GM12801 (cell line): ENCODE results near the gene HCK.

Experiments
- TF ChIP-seq, protein P1 (sequence below): IDR thresholded peaks from one replicate; pipeline ENCODE4 v1.5.1; 2011; ENCODE audit warnings: control low read depth; ENCODE audit not compliant: insufficient read length; ENCODE audit errors: extremely low read depth

The HCK gene

GRCh38 chr20:32119734-32120133 is 67.7 kb downstream of the HCK start:
- TF ChIP-seq, protein P1, sequence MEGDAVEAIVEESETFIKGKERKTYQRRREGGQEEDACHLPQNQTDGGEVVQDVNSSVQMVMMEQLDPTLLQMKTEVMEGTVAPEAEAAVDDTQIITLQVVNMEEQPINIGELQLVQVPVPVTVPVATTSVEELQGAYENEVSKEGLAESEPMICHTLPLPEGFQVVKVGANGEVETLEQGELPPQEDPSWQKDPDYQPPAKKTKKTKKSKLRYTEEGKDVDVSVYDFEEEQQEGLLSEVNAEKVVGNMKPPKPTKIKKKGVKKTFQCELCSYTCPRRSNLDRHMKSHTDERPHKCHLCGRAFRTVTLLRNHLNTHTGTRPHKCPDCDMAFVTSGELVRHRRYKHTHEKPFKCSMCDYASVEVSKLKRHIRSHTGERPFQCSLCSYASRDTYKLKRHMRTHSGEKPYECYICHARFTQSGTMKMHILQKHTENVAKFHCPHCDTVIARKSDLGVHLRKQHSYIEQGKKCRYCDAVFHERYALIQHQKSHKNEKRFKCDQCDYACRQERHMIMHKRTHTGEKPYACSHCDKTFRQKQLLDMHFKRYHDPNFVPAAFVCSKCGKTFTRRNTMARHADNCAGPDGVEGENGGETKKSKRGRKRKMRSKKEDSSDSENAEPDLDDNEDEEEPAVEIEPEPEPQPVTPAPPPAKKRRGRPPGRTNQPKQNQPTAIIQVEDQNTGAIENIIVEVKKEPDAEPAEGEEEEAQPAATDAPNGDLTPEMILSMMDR, result no peak

DNA sequence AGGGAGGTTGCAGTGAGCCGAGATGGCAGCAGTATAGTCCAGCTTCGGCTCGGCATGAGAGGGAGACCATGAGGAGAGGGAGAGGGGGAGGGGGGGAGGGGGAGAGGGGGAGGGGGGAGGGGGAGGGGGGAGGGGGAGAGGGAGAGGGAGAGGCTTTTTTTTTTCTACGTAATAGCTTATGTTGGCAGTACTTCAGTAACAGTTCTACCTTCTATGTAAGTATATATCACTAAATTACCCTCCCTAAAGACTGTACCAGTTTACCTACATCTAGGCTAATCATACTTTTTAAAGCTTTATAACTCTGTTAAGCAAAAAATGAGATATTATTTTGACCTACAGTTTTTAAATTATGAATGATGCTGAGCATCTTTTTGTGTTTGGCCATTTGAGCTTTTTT is 71.0 kb downstream of the HCK start:
- TF ChIP-seq, protein P1, result no peak

DNA sequence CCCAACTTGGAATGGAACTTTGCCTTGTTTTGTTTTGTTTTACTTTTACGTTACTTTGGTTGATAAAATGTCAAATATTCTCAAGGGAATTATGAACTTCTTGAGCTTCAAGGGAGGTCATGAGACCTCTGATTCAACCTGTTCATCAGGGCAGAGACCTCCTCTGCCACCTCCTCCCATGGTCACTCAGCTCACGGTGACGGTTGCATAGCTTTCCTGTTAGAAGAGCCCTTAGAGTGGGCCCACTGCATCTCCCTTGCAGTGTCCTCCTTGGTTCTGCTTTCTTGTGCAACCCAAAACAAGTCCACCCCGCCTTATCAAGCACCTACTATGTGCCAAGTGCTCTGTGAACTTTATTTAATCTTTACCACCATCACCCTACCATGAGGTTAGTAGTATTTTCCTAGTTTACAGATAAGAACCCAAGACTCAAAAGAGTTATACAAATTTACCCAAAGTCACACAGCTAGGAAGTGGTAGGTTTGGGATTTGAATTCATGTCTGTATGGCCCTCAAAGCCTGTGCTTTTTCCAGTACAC is 72.9 kb downstream of the HCK start:
- TF ChIP-seq, protein P1, result no peak

DNA sequence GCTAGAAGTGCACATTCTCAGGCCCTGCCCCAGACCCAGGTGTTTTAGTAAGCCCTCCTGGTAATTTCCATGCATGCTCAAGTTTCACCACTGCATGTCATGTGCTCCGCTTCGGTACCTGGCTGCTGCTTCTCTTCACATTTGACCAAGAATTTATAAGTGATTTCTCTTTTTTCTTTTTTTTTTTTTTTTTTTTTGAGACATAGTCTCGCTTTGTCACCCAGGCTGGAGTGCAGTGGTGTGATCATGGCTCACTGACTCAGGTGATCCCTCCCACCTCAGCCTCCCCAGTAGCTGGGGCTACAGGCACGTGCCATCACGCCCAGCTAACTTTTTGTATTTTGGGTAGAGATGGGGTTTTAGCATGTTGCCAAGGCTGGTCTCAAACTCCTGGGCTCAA is 73.5 kb downstream of the HCK start:
- TF ChIP-seq, protein P1, result no peak

- TF ChIP-seq, protein P1, result no peak
These were observed 74.9 kb downstream of the HCK start for GRCh38 chr20:32126919-32127318.

- TF ChIP-seq, protein P1, result no peak
These were observed 75.3 kb downstream of the HCK start for GRCh38 chr20:32127347-32127746.

- TF ChIP-seq, protein P1, result no peak
These were observed 76.1 kb downstream of the HCK start for GRCh38 chr20:32128167-32128566.
